ENCODE measurements around the gene EGFL7.

Gene EGFL7

GRCh38 chr9:136644343-136644592 lies 18.4 kb upstream of the EGFL7 start:
- no peak for DNase-seq (ENCODE audit: low read depth in 2 of 2)

GRCh38 chr9:136644593-136645351 lies 17.9 kb upstream of the EGFL7 start:
- DNase-seq (ENCODE audit: low read depth in 2 of 2): peak; percentile 65 to 67

GRCh38 chr9:136645352-136645902 lies 17.3 kb upstream of the EGFL7 start:
- no peak for DNase-seq (ENCODE audit: low read depth in 2 of 2)

GRCh38 chr9:136645903-136646754 lies 16.6 kb upstream of the EGFL7 start:
- DNase-seq (ENCODE audit: low read depth in 2 of 2): no peak

- DNase-seq (ENCODE audit: low read depth in 2 of 2): no peak
Observed at GRCh38 chr9:136646827-136647711, 15.6 kb upstream of the EGFL7 start.

DNA sequence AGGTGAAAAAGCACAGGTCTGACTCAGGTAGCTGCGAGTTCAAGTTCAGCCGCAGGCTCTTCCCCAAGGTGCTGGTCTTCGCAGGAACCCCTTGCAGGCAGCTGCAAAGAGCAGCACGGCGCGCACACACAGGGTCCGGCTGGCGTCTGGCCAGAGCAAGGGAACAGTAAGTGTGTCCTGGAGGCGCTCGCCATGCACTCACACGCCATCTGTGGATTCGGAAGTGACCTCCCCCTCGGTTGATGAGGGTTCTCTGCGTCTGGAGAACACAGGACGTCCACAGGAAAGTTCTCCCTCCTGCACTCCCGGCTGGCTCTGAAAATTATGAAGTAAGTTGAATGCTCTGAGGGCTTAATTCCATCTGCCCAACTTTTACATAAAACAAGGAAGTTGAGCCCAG lies 14.0 kb upstream of the EGFL7 start:
- no peak for DNase-seq (ENCODE audit: low read depth in 2 of 2)

GRCh38 chr9:136650021-136650420 lies 12.7 kb upstream of the EGFL7 start:
- DNase-seq (ENCODE audit: low read depth in 2 of 2): no peak

DNA sequence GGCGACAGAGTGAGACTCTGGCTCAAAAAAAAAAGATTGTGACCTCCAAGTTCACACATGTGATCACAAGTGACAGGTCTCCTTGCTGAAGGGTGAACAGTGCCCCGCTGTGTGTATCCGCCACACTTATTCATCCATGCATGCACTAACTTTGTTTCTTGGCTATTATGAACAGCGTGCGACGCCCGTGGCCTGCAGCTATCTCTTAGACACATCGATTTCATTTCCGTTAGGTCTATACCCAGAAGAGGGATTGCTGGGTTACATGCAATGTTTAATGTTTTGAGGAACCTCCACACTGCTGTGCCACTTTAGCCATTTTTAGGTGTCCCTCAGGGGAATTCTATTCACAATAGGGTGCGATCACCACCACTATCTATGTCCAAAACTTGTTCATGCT lies 12.1 kb upstream of the EGFL7 start:
- DNase-seq (ENCODE audit: low read depth in 2 of 2): no peak

GRCh38 chr9:136651860-136652259 lies 10.9 kb upstream of the EGFL7 start:
- DNase-seq (ENCODE audit: low read depth in 2 of 2): no peak

DNA sequence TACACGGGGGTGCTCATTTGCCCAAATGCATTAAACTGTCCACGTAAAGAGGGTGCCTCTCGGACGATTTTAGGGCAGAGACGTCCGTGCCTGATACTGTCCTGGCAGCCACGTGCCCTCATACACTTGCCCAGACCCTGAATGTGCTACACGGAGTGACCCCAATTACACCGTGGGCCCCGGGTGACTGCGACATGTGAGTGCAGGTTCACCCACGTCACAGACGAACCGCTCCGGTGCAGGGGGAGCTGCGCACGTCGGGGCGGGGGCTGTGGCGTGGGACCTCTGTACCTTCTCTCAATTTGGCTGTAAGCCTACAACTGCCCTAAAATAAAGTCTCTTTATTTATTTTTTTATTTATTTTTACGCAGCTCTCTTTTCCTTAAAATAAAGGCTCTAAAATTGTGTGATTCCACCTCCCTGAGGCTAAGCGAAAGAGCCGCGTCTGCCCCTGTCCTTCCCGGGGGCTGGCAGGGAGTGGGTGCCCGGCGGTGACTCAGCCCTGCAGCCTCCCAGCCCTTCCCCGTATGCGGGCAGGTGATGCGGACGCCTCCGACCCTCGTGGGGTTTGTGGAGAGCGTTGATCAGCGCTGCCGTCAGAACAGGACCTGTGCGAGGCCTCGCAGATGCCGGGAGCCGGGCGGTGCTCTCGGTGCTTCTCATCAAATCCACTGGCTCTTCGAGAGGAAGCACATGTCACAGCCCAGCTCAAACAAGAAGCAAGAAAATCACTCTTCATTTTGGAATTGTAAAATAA lies 9.2 kb upstream of the EGFL7 start:
- no peak for DNase-seq (ENCODE audit: low read depth in 2 of 2)

DNA sequence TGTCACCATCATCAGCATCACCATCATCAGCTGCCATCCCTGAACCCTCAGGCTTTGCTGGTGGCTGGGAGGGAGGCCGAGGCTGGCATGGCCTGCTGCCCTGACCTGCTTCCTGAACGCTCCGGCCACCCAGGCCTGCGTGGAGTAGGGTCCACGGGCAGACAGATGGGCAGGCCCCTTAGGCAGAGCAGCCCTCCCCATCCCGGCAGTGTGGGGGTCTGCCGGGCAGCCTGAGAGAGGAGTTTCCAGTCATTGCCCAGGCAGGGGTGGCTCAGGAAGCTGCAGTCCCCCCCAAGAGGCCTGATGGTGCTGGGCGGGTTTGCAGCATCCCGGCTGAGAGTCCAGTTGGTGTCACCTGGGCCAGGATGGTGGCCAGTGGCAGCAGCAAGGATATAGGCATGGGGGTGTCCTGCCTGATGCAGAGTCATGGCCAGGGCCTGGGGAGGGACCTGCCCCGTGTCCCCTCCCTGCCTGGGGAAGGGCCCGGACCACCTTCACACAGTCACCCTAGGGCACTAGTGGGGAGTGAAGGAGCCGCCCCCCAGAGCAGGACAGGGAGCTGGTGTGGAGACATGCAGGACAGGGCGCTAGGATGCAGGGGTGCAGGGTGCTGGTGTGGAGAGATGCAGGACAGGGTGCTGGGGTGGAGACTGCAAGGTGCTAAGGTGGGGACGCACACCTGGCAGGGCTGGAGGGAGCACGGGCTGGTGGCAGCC lies 7.7 kb upstream of the EGFL7 start:
- no peak for DNase-seq (ENCODE audit: low read depth in 2 of 2)

- no peak for DNase-seq (ENCODE audit: low read depth in 2 of 2)
Observed at GRCh38 chr9:136655536-136656182, 7.1 kb upstream of the EGFL7 start.

DNA sequence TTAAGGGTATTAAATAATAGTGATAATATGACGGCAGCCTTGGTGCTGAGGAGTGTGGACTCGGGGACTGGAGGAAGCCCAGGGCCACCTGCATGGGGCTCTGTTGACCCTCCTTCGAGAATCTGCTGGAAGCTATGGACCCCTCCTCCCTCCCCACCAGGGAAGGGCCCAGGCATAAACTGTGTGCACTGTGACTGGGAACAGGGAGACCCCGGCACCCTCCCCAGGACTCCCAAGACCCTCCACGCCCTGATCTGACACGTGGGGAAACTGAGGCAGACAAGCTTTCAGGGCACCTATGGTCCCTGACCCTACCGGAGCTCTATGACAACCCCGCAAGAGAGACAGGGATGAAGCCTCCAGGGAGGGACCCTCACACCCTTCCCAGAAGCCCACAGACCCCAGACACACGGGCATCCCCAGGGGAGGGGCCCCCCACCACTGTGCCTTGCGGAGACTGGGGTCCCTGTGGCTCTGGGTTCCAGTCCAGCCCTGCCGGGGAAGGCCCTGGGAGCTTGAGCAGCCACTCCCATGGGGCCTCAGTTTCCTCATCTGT lies 6.5 kb upstream of the EGFL7 start:
- no peak for DNase-seq (ENCODE audit: low read depth in 2 of 2)

GRCh38 chr9:136656795-136657611 lies 5.7 kb upstream of the EGFL7 start:
- no peak for DNase-seq (ENCODE audit: low read depth in 2 of 2)

DNA sequence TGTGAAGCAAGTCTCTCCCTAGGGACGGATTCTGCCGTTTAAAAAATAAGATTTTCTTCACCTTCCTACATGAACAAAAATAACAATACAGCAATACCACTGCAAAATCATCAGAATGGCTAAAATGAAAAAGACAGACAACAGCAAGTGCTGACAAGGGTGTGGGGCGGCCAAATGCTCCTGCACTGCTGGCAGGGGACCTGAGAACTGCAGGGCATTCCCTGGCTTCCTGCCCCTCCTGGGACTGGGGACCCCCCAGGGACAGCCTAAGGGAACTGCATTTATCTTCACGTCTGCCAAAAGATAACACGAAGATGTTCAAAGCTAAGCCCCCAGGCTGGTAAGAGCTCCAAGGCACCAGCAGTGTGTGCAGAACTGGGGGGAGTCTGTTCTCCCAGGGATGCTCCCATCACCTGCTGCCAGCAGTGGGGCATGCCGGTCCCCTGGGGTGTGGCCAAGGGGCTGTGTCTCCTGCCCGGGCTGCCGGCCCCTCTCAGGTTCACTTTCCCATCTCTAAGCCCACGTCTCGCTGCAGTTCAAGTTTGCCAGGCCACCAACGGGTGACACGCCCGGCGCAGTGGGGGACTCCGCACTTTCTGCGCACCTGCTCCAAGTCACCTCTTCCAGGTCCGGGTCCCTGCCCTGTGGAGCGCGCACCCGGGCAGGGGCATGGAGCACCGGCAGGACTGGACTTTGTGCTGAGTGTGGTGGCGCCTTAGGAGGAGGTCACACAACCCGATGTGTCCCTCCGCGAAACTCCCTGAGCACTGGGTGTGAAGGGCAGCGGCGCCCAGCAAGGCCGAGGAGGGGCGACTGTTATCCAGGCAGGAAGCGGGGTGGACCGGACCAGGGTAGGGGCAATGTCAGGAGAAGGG lies 4.5 kb upstream of the EGFL7 start:
- DNase-seq (ENCODE audit: low read depth in 2 of 2): no peak

GRCh38 chr9:136658849-136659535 lies 3.7 kb upstream of the EGFL7 start:
- no peak for DNase-seq (ENCODE audit: low read depth in 2 of 2)
